AG04450 (cell line): Measurements from ENCODE around the gene UCHL5. TPM values are rescaled to one million over a fixed set of nuclear protein-coding genes. Genes with fewer than 3 reads are reported as not detected.

ENCODE experiments used
- CTCF ChIA-PET: fragments of 300-600, 350-600 bp; formaldehyde crosslinking; extraction: SDS; loops from one replicate; lab custom pipeline; 2022; ENCODE audit warnings: antibody characterized with exemption, inconsistent platforms; lab: Charles Lee
- POLR2A ChIA-PET: fragments of 350-600 bp; formaldehyde crosslinking; extraction: SDS; loops from one replicate; lab custom pipeline; 2021; ENCODE audit warnings: antibody characterized with exemption, inconsistent platforms; lab: Yijun Ruan, JAX
- DNase-seq: peaks from one replicate; pipeline ENCODE4 v3.0.0-alpha.2; 2011; ENCODE audit warnings: low read depth, low spot score
- H3K27ac ChIP-seq: one replicate; pipeline ENCODE4 v1.5.1; 2012; ENCODE audit warnings: low read depth, low read length, control low read depth
- H3K27me3 ChIP-seq: one replicate; pipeline ENCODE4 v1.6.0; 2012; ENCODE audit warnings: low read length; ENCODE audit not compliant: control insufficient read depth, insufficient read depth
- H3K4me3 ChIP-seq: 2 replicates; pipeline ENCODE4 v1.5.1; 2011; ENCODE audit warnings: mild to moderate bottlenecking, low read depth, low read length, control low read depth
- H3K9me3 ChIP-seq: 2 replicates; pipeline ENCODE4 v1.5.1; 2012; ENCODE audit warnings: low read length; ENCODE audit not compliant: control insufficient read depth, insufficient read depth
- CTCF ChIP-seq: IDR thresholded peaks from 2 replicates; pipeline ENCODE4 v1.5.1; 2011; ENCODE audit warnings: low read depth, low read length, control low read depth, inconsistent platforms
- polyA plus RNA-seq: library from polyadenylated mRNA; depleted of rRNA; stranded (reverse); fragments of >200 nt; gene quantifications from 2 replicates; pipeline ENCODE4 v1.2.3, GENCODE V29; 2011

The UCHL5 gene
- polyA plus RNA-seq, 1 experiment: 28.8 TPM

- no peaks in the 10 kb centered on the region for H3K27me3 ChIP-seq
- peak overlapping the region; percentile 87 for H3K27ac ChIP-seq
- no peaks in the 10 kb centered on the region; the same call in 1 of the 2 replicates for H3K9me3 ChIP-seq
- ChIA-PET CTCF (interaction anchor here (1.4 to 5.1 kb wide), 2 partner anchors 17 to 46 kb away, joined by 5 to 46 read pairs; partner anchors contain the start of genes CDC73, RO60 and UCHL5), POLR2A (interaction anchor here (1.5 to 2.7 kb wide), 3 partner anchors 12 to 45 kb away, joined by 3 to 41 read pairs (median 5); partner anchors contain the start of genes CDC73, RO60 and UCHL5)
- H3K4me3 ChIP-seq: peak overlapping the region; percentile 79
- TF ChIP-seq CTCF: no peak
- no peak for DNase-seq
Observed at GRCh38 chr1:193104502-193104906, 45.3 kb upstream of the UCHL5 start.

DNA sequence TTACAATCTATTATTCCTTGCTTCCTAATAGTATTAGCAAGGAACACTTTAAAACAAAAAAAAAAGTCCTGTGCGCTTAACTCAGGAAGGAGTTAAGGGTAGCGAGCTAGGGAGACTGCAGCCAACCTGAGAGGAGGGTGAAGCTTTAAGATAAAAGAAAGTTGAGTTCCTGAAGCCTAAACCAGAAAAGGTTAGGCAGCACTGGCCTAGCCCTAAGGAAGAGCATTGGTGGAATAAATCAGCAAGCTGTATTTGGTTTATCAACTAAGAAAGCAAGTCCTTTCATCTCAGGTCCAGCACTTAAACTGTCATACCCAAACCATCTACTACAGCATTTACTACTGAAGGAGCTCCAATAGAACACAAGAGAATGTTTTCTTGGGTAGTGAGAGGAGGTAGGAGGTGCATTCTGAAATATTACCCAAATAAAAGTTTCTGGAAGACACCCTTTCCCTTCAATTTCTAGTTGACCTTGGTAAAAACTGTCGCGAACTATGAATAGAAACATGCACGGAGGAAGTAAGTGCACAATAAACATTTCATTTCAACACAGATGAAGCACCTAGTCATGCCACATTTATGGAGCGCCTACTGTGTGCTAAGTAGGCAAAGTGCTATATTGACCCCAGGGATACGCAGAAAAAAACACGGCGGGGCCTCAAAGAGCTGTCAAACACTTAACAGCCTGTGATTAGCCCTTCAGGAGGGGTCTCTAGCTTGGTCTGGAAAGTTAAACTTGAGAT, 44.8 kb upstream of the UCHL5 start:
- Histone ChIP-seq H3K27ac (peak overlapping the region; percentile 87), H3K27me3 (no peaks in the 10 kb centered on the region), H3K4me3 (peak overlapping the region; percentile 79), H3K9me3 (no peaks in the 10 kb centered on the region; the same call in 1 of the 2 replicates)
- ChIA-PET POLR2A (interaction anchor here (1.5 to 2.7 kb wide), 3 partner anchors 11 to 45 kb away, joined by 3 to 41 read pairs (median 5); partner anchors contain the start of genes CDC73, RO60 and UCHL5), CTCF (interaction anchor here (1.4 to 5.1 kb wide), 2 partner anchors 18 to 45 kb away, joined by 5 to 46 read pairs; partner anchors contain the start of genes CDC73, RO60 and UCHL5)
- TF ChIP-seq CTCF: no peak
- no peak for DNase-seq

- ChIA-PET POLR2A (no interaction called here), CTCF (interaction anchor here (0.7 kb wide), 1 partner anchor 20 kb away, joined by 4 read pairs; no protein-coding TSS in a partner anchor)
- no peak overlapping the region for H3K27ac ChIP-seq
- no peak overlapping the region for H3K4me3 ChIP-seq
- no peaks in the 10 kb centered on the region for H3K27me3 ChIP-seq
- DNase-seq: no peak
- no peaks in the 10 kb centered on the region; the same call in 1 of the 2 replicates for H3K9me3 ChIP-seq
- no peak for TF ChIP-seq CTCF
Observed at GRCh38 chr1:193102662-193103061, 43.5 kb upstream of the UCHL5 start.

GRCh38 chr1:193094112-193094511, 35.0 kb upstream of the UCHL5 start:
- no peak for DNase-seq
- Histone ChIP-seq H3K27me3 (no peaks in the 10 kb centered on the region), H3K27ac (no peak overlapping the region), H3K4me3 (no peak overlapping the region), H3K9me3 (no peaks in the 10 kb centered on the region)
- TF ChIP-seq CTCF: no peak
- CTCF ChIA-PET: no interaction called here
- POLR2A ChIA-PET: no interaction called here

DNA sequence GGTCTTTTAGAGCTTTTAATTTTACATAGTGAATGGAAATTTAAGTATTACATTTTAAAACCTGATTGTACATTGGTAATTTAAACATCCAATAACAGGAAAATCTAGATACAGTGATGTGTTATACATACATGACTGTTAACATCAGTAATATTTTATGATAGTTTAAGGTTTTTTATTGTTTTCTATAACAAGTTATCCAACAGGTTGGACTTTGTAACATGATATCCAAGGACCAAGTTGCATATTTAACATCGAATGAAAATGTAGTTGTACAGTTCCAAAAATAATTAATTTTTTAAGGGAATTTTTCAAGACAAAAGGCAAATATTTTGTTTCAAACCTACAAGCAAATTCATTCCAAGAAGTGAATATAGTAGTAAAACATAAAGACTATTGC, 31.7 kb upstream of the UCHL5 start:
- TF ChIP-seq CTCF: no peak
- Histone ChIP-seq H3K9me3 (no peaks in the 10 kb centered on the region), H3K27ac (no peak overlapping the region), H3K4me3 (no peak overlapping the region), H3K27me3 (no peaks in the 10 kb centered on the region)
- CTCF ChIA-PET: interaction anchor here (0.6 to 1.1 kb wide), 2 partner anchors 32 to 615 kb away, joined by 3 to 4 read pairs; no protein-coding TSS in a partner anchor
- POLR2A ChIA-PET: no interaction called here
- no peak for DNase-seq
